CD4-positive, alpha-beta T cell (primary cell): ENCODE data around the gene HMMR. TPM values are rescaled to one million over a fixed set of nuclear protein-coding genes. Genes with fewer than 3 reads are reported as not detected.

Experiments used
- ATAC-seq: fragments of 200-7000 bp; cut with Tn5 transposase; one replicate; pipeline ENCODE4 v1.10.0; 2022; ENCODE audit warnings: mild to moderate bottlenecking; ENCODE audit not compliant: poor library complexity
- CTCF ChIA-PET: fragments of 350-600 bp; sonication (Branson Sonifier 250); formaldehyde crosslinking; loops from one replicate; lab custom pipeline; 2021; ENCODE audit warnings: antibody characterized with exemption, inconsistent platforms; lab: Charles Lee
- POLR2A ChIA-PET: fragments of 350-600 bp; sonication (Branson Sonifier 250); formaldehyde crosslinking; loops from one replicate; lab custom pipeline; 2021; ENCODE audit warnings: antibody characterized with exemption, inconsistent platforms; lab: Charles Lee
- DNase-seq, 14 experiments: peaks; one replicate each; pipeline ENCODE4 v3.0.0-alpha.2; 2013 to 2020; ENCODE audit warnings: mixed read lengths in 2 of 14
- H3K27ac ChIP-seq, 2 donors: one replicate each; pipeline versions ENCODE4 v1.5.1 to v1.7.0; 2013; ENCODE audit warnings: low read length in 2 of 2, low read depth in 1 of 2, mild to moderate bottlenecking in 1 of 2
- H3K27me3 ChIP-seq, 2 experiments: 1 replicate in 1 of 2; 2 replicates in 1 of 2; pipeline versions ENCODE4 v1.6.1 to v1.7.0; 2013; ENCODE audit warnings: low read length in 2 of 2, control low read depth in 1 of 2, mild to moderate bottlenecking in 1 of 2, moderate library complexity in 1 of 2; ENCODE audit not compliant: insufficient read depth in 2 of 2, control insufficient read depth in 1 of 2
- H3K36me3 ChIP-seq: one replicate; pipeline ENCODE4 v1.6.1; 2013; ENCODE audit warnings: low read length, control low read depth; ENCODE audit not compliant: insufficient read depth
- H3K4me1 ChIP-seq: one replicate; pipeline ENCODE4 v1.6.1; 2013; ENCODE audit warnings: low read length, control low read depth; ENCODE audit not compliant: insufficient read depth
- H3K4me3 ChIP-seq: one replicate; pipeline ENCODE4 v1.5.1; 2013; ENCODE audit warnings: mild to moderate bottlenecking, low read length, moderate library complexity
- H3K9me3 ChIP-seq, 2 experiments: 1 replicate in 1 of 2; 2 replicates in 1 of 2; pipeline versions ENCODE4 v1.6.1 to v1.7.0; 2013; ENCODE audit warnings: low read length in 2 of 2, mild to moderate bottlenecking in 2 of 2, control low read depth in 1 of 2, moderate library complexity in 1 of 2; ENCODE audit not compliant: control insufficient read depth in 1 of 2, insufficient read depth in 1 of 2
- H3K27ac Mint-ChIP-seq: one replicate; pipeline ENCODE4 v1.8.0; 2020; ENCODE audit warnings: mixed read lengths
- H3K27me3 Mint-ChIP-seq: one replicate; pipeline ENCODE4 v1.8.0; 2021; ENCODE audit warnings: mixed read lengths
- H3K36me3 Mint-ChIP-seq: one replicate; pipeline ENCODE4 v1.8.0; 2021; ENCODE audit warnings: low read depth, mixed read lengths
- H3K4me1 Mint-ChIP-seq: one replicate; pipeline ENCODE4 v1.8.0; 2021; ENCODE audit warnings: low read depth, mixed read lengths
- H3K4me3 Mint-ChIP-seq: one replicate; pipeline ENCODE4 v1.8.0; 2020; ENCODE audit warnings: mild to moderate bottlenecking, mixed read lengths
- H3K9me3 Mint-ChIP-seq: one replicate; pipeline ENCODE4 v1.8.0; 2020; ENCODE audit warnings: mixed read lengths
- intact Hi-C, 2 experiments: fragments of 100-400 bp; cut with DNase I in 1 of 2; cut with micrococcal nuclease in 1 of 2; formaldehyde crosslinking; loops; one replicate each; pipeline versions ENCODE4 v1.15.1 to v1.9.0; 2023 to 2025; cut with DNase I, micrococcal nuclease
- total RNA-seq, 174 experiments: library from RNA in 2 of 174; stranded (reverse) in 2 of 174; gene quantifications; one replicate each; pipeline ENCODE4 v1.2.3 and lab custom pipeline; 2021 to 2026
- TF ChIP-seq, protein P1 (sequence below): fragments of 200-600 bp; IDR thresholded peaks from one replicate; pipeline ENCODE4 v1.8.0; 2022; ENCODE audit warnings: antibody characterized with exemption, mild to moderate bottlenecking

HMMR gene
- total RNA-seq, 2 experiments from 2014 or later, result 0.42 to 0.74 TPM

DNA sequence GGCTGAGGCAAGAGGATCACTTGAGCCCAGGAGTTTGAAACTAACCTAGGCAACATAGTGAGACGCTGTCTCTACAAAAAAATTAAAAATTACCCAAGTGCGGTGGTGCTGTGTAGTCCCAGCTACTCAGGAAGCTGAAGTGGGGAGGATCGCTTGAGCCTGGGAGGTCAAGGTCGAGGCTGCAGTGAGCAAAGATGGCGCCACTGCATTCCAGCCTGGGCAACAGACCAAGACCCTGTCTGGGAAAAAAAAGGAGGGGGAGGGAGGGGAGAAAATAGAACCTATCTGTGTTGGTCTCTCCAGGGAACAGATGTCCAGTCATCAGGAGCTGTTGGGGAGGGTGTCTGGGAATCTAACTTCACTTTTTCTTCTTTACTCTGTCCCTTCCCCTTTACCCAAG lies 69.3 kb downstream of the HMMR start:
- H3K4me1 Mint-ChIP-seq, result no peaks in the 10 kb centered on the region
- CTCF ChIA-PET, result interaction anchor here (0.9 kb wide), 1 partner anchor 17 kb away, joined by 3 read pairs; no protein-coding TSS in a partner anchor
- POLR2A ChIA-PET, result no interaction called here
- peaks cover 0 to 3% of the 10 kb centered on the region in 2 experiments for H3K27me3 ChIP-seq
- no peak overlapping the region for H3K27ac ChIP-seq
- H3K4me3 ChIP-seq, result no peak overlapping the region
- no peak overlapping the region for H3K27ac Mint-ChIP-seq
- H3K9me3 Mint-ChIP-seq, result peaks cover 3% of the 10 kb centered on the region
- H3K36me3 Mint-ChIP-seq, result no peaks in the 10 kb centered on the region
- ATAC-seq, result no peak
- no peaks in the 10 kb centered on the region for H3K4me1 ChIP-seq
- TF ChIP-seq, protein P1, sequence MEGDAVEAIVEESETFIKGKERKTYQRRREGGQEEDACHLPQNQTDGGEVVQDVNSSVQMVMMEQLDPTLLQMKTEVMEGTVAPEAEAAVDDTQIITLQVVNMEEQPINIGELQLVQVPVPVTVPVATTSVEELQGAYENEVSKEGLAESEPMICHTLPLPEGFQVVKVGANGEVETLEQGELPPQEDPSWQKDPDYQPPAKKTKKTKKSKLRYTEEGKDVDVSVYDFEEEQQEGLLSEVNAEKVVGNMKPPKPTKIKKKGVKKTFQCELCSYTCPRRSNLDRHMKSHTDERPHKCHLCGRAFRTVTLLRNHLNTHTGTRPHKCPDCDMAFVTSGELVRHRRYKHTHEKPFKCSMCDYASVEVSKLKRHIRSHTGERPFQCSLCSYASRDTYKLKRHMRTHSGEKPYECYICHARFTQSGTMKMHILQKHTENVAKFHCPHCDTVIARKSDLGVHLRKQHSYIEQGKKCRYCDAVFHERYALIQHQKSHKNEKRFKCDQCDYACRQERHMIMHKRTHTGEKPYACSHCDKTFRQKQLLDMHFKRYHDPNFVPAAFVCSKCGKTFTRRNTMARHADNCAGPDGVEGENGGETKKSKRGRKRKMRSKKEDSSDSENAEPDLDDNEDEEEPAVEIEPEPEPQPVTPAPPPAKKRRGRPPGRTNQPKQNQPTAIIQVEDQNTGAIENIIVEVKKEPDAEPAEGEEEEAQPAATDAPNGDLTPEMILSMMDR, result no peak
- H3K4me3 Mint-ChIP-seq, result no peak overlapping the region
- intact Hi-C loops, result loop anchor here in 1 of 2 experiments (10.0 kb wide), 1 partner anchor 395 kb away; no protein-coding TSS in a partner anchor
- H3K27me3 Mint-ChIP-seq, result peaks cover 8% of the 10 kb centered on the region
- no peak for DNase-seq
- H3K9me3 ChIP-seq, result no peaks in the 10 kb centered on the region
- no peaks in the 10 kb centered on the region for H3K36me3 ChIP-seq

DNA sequence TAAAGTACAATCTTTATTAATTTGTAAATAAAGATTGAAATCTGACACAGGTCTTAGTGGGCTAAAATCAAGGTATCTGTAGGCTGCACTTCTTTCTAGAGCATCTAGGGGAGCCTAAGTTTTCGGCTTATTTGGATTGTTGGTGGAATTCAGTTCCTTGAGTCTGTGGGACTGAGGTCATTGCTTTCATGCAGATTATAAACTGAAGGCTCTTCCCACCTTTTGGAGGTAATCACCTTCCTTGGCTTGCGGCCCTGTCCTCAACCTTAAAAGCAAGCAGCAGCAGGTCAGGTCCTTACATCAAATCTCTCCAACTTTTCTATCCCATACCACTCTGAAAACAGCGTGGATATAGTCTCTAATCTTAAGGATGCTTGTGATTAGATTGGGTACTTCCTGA lies 70.8 kb downstream of the HMMR start:
- Histone ChIP-seq H3K27me3 (peaks cover 0 to 3% of the 10 kb centered on the region in 2 experiments), H3K4me1 (no peaks in the 10 kb centered on the region), H3K9me3 (no peaks in the 10 kb centered on the region), H3K27ac (no peak overlapping the region), H3K36me3 (no peaks in the 10 kb centered on the region), H3K4me3 (no peak overlapping the region)
- Mint-ChIP-seq H3K36me3 (no peaks in the 10 kb centered on the region), H3K4me3 (no peak overlapping the region), H3K27ac (no peak overlapping the region), H3K9me3 (no peaks in the 10 kb centered on the region), H3K4me1 (no peaks in the 10 kb centered on the region), H3K27me3 (peaks cover 10% of the 10 kb centered on the region)
- POLR2A ChIA-PET, result no interaction called here
- no peak for ATAC-seq
- intact Hi-C loops, result loop anchor here in 1 of 2 experiments (10.0 kb wide), 1 partner anchor 396 kb away; no protein-coding TSS in a partner anchor
- CTCF ChIA-PET, result no interaction called here
- TF ChIP-seq, protein P1, result no peak
- no peak for DNase-seq

DNA sequence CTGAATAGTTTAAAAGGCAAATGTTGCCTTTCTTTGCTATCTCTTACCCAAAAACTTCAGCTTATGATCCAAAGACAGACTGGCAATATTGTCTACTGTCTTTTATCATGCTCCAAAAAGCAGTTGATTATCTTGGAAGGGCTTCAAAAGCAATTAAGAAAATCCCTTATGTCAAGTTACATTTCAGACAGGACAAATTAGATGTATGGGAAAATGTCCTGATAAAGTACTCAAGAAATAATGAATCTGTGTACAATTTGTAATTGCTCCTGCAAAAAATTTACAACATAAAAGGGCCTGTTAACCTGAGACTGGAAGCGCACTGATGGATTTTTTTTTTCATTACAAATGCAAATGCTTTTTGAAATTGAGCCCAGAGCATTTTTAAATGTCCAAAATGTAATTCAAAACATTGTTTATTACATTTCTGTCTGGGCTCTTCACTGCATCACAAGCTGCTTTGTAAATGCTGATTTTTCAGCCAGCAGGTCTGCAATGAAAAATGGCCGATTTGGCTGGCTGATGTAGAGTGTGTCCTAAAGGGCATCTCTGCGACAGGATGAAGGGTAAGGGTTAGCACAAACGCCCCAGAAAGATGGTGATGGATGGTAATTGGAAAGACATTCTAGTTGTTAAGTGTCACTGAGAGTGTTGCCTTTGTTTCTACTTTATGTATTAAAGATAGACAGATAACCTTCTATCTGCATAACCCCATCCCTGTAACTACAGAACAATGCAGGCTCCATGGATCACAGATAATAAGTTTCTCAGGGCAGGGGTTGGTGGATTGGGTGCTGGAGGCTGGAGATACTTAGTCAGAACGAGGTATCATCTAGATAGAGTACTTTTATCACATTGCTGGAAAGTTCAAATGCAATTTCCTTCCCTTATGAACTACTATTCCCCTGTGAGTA lies 72.0 kb downstream of the HMMR start:
- H3K4me3 ChIP-seq, result no peak overlapping the region
- intact Hi-C loops, result loop anchor here in 1 of 2 experiments (10.0 kb wide), 1 partner anchor 398 kb away; no protein-coding TSS in a partner anchor
- no peak for DNase-seq
- CTCF ChIA-PET, result no interaction called here
- no peaks in the 10 kb centered on the region for H3K36me3 ChIP-seq
- no peak for ATAC-seq
- peaks cover 0 to 3% of the 10 kb centered on the region in 2 experiments for H3K27me3 ChIP-seq
- no peaks in the 10 kb centered on the region for H3K4me1 ChIP-seq
- Mint-ChIP-seq H3K27ac (no peak overlapping the region), H3K9me3 (no peaks in the 10 kb centered on the region), H3K4me3 (no peak overlapping the region), H3K4me1 (no peaks in the 10 kb centered on the region), H3K36me3 (no peaks in the 10 kb centered on the region), H3K27me3 (peaks cover 18% of the 10 kb centered on the region)
- no peak overlapping the region for H3K27ac ChIP-seq
- POLR2A ChIA-PET, result interaction anchor here (0.6 kb wide), 1 partner anchor 21 kb away, joined by 3 read pairs; no protein-coding TSS in a partner anchor
- TF ChIP-seq, protein P1, result no peak
- H3K9me3 ChIP-seq, result no peaks in the 10 kb centered on the region
